H9 (cell line): ENCODE results near the gene TRMT112. TPM values are rescaled to one million over a fixed set of nuclear protein-coding genes. Genes with fewer than 3 reads are reported as not detected.
A peak's percentile ranks its signal among the peaks of the same experiment; 100 is the strongest.

Experiments
- DNase-seq: peaks from one replicate; pipeline ENCODE4 v3.0.0-alpha.2; 2017
- H2AFZ ChIP-seq: one replicate; pipeline ENCODE4 v1.6.1; 2013; ENCODE audit warnings: mild to moderate bottlenecking, low read length, control low read depth, moderate library complexity
- H2AK5ac ChIP-seq: 2 replicates; pipeline ENCODE4 v1.6.1; 2013; ENCODE audit warnings: low read length, control low read depth, mixed read lengths; ENCODE audit not compliant: insufficient read length
- H2BK120ac ChIP-seq: one replicate; pipeline ENCODE4 v1.6.1; 2013; ENCODE audit warnings: low read depth, mild to moderate bottlenecking, low read length, control low read depth, inconsistent platforms; ENCODE audit not compliant: poor library complexity, severe bottlenecking
- H2BK12ac ChIP-seq: 2 replicates; pipeline ENCODE4 v1.6.1; 2013; ENCODE audit warnings: low read length, control low read depth, mixed read lengths, low read depth; ENCODE audit not compliant: insufficient read length
- H2BK15ac ChIP-seq: 2 replicates; pipeline ENCODE4 v1.6.1; 2013; ENCODE audit warnings: low read depth, low read length, control low read depth
- H2BK20ac ChIP-seq: one replicate; pipeline ENCODE4 v1.6.1; 2013; ENCODE audit warnings: low read depth, mild to moderate bottlenecking, low read length, control low read depth, inconsistent platforms; ENCODE audit not compliant: poor library complexity, severe bottlenecking
- H2BK5ac ChIP-seq: 2 replicates; pipeline ENCODE4 v1.6.1; 2013; ENCODE audit warnings: low read length, control low read depth, mixed read lengths; ENCODE audit not compliant: insufficient read length
- H3K14ac ChIP-seq: 2 replicates; pipeline ENCODE4 v1.6.1; 2013; ENCODE audit warnings: low read length, control low read depth; ENCODE audit not compliant: insufficient read depth
- H3K18ac ChIP-seq: 2 replicates; pipeline ENCODE4 v1.6.1; 2013; ENCODE audit warnings: low read depth, mild to moderate bottlenecking, mixed read lengths, low read length, control low read depth; ENCODE audit not compliant: insufficient read length
- H3K23ac ChIP-seq: 2 replicates; pipeline ENCODE4 v1.6.1; 2013; ENCODE audit warnings: low read length, control low read depth, mixed read lengths, low read depth; ENCODE audit not compliant: insufficient read length
- H3K23me2 ChIP-seq: 2 replicates; pipeline ENCODE4 v1.6.1; 2013; ENCODE audit warnings: low read depth, mild to moderate bottlenecking, mixed read lengths, low read length, control low read depth; ENCODE audit not compliant: insufficient read length, poor library complexity, severe bottlenecking
- H3K27ac ChIP-seq: 2 replicates; pipeline ENCODE4 v1.5.1; 2013; ENCODE audit warnings: low read length, control low read depth, mixed read lengths, low read depth; ENCODE audit not compliant: insufficient read length
- H3K27me3 ChIP-seq: 2 replicates; pipeline ENCODE4 v1.6.1; 2013; ENCODE audit warnings: low read length, control low read depth, inconsistent platforms; ENCODE audit not compliant: insufficient read depth
- H3K4ac ChIP-seq: 2 replicates; pipeline ENCODE4 v1.6.1; 2013; ENCODE audit warnings: low read depth, mild to moderate bottlenecking, control low read depth, inconsistent platforms, low read length, moderate library complexity
- H3K4me1 ChIP-seq: 2 replicates; pipeline ENCODE4 v1.6.1; 2013; ENCODE audit warnings: low read length, control low read depth, inconsistent platforms; ENCODE audit not compliant: insufficient read depth
- H3K4me2 ChIP-seq: 2 replicates; pipeline ENCODE4 v1.6.1; 2013; ENCODE audit warnings: low read length, control low read depth, mixed read lengths; ENCODE audit not compliant: insufficient read length, insufficient read depth
- H3K56ac ChIP-seq: 2 replicates; pipeline ENCODE4 v1.6.1; 2013; ENCODE audit warnings: low read depth, mild to moderate bottlenecking, mixed read lengths, low read length, control low read depth; ENCODE audit not compliant: insufficient read length
- H3K79me1 ChIP-seq: 2 replicates; pipeline ENCODE4 v1.6.1; 2013; ENCODE audit warnings: low read depth, mild to moderate bottlenecking, moderate library complexity, low read length, control low read depth, inconsistent platforms; ENCODE audit not compliant: insufficient read depth, poor library complexity, severe bottlenecking
- H3K79me2 ChIP-seq: 2 replicates; pipeline ENCODE4 v1.6.1; 2013; ENCODE audit warnings: low read length, control low read depth, inconsistent platforms; ENCODE audit not compliant: insufficient read depth
- H3K9ac ChIP-seq: 2 replicates; pipeline ENCODE4 v1.6.1; 2013; ENCODE audit warnings: low read length, control low read depth, mixed read lengths; ENCODE audit not compliant: insufficient read length; ENCODE audit errors: extremely low read depth
- H3K9me3 ChIP-seq: one replicate; pipeline ENCODE4 v1.6.1; 2013; ENCODE audit warnings: low read depth, low read length, inconsistent platforms; ENCODE audit not compliant: control insufficient read depth
- H3T11ph ChIP-seq: one replicate; pipeline ENCODE4 v1.6.1; 2013; ENCODE audit warnings: mild to moderate bottlenecking, low read length, control low read depth, inconsistent platforms
- H4K20me1 ChIP-seq: one replicate; pipeline ENCODE4 v1.6.1; 2013; ENCODE audit not compliant: control insufficient read depth, insufficient read length, insufficient read depth
- H4K5ac ChIP-seq: 2 replicates; pipeline ENCODE4 v1.6.1; 2013; ENCODE audit warnings: low read depth, mild to moderate bottlenecking, mixed read lengths, low read length, control low read depth; ENCODE audit not compliant: insufficient read length
- H4K8ac ChIP-seq: replicated peaks from 2 replicates; pipeline ENCODE4 v1.6.1; 2013; ENCODE audit warnings: low read length, control low read depth, mixed read lengths, low read depth; ENCODE audit not compliant: insufficient read length
- H4K91ac ChIP-seq: 2 replicates; pipeline ENCODE4 v1.6.1; 2013; ENCODE audit warnings: low read depth, mild to moderate bottlenecking, moderate library complexity, mixed read lengths, low read length, control low read depth; ENCODE audit not compliant: insufficient read length
- H3K27ac Mint-ChIP-seq, 3 experiments: 2 replicates in 2 of 3; 3 replicates in 1 of 3; pipeline ENCODE4 v1.8.0; 2020 to 2021; ENCODE audit warnings: mixed read lengths in 3 of 3, mild to moderate bottlenecking in 1 of 3, moderate library complexity in 1 of 3
- H3K27me3 Mint-ChIP-seq: 2 replicates; pipeline ENCODE4 v1.8.0; 2021; ENCODE audit warnings: low read depth, mild to moderate bottlenecking, moderate library complexity, mixed read lengths
- H3K36me3 Mint-ChIP-seq, 3 experiments: 2 replicates in 2 of 3; 3 replicates in 1 of 3; pipeline ENCODE4 v1.8.0; 2020 to 2021; ENCODE audit warnings: low read depth in 3 of 3, mixed read lengths in 3 of 3; ENCODE audit not compliant: insufficient read depth in 1 of 3
- H3K4me1 Mint-ChIP-seq, 2 experiments: 2 replicates each; pipeline ENCODE4 v1.8.0; 2020; ENCODE audit warnings: mixed read lengths in 2 of 2
- H3K4me3 Mint-ChIP-seq, 2 experiments: 2 replicates in 1 of 2; 3 replicates in 1 of 2; pipeline ENCODE4 v1.8.0; 2020 to 2021; ENCODE audit warnings: mild to moderate bottlenecking in 2 of 2, mixed read lengths in 2 of 2, moderate library complexity in 1 of 2
- H3K9me3 Mint-ChIP-seq, 2 experiments: 2 replicates in 1 of 2; 3 replicates in 1 of 2; pipeline ENCODE4 v1.8.0; 2020; ENCODE audit warnings: mild to moderate bottlenecking in 2 of 2, mixed read lengths in 2 of 2, moderate library complexity in 1 of 2
- WGBS: extraction: QIAGEN DNeasy Blood & Tissue Kit; methylation state at CpG from one replicate; pipeline ENCODE4 v1.1.7; 2013; ENCODE audit warnings: missing lambda C conversion rate, low lambda C conversion rate, mixed read lengths; ENCODE audit not compliant: insufficient read length; ENCODE audit errors: extremely low coverage; 5-methylcytosine and 5-hydroxymethylcytosine counted together
- total RNA-seq: library from RNA; stranded (reverse); gene quantifications from 2 replicates; pipeline ENCODE4 v1.2.1, GENCODE V29; 2021
- TF ChIP-seq, protein P1 (sequence below): fragments of 200-600 bp; sonication (generic); conservative IDR thresholded peaks from 3 replicates; pipeline ENCODE4 v1.8.0; 2021; ENCODE audit warnings: antibody characterized with exemption, mild to moderate bottlenecking

TRMT112 gene
- total RNA-seq, 1 experiment from 2014 or later: 315 TPM

DNA sequence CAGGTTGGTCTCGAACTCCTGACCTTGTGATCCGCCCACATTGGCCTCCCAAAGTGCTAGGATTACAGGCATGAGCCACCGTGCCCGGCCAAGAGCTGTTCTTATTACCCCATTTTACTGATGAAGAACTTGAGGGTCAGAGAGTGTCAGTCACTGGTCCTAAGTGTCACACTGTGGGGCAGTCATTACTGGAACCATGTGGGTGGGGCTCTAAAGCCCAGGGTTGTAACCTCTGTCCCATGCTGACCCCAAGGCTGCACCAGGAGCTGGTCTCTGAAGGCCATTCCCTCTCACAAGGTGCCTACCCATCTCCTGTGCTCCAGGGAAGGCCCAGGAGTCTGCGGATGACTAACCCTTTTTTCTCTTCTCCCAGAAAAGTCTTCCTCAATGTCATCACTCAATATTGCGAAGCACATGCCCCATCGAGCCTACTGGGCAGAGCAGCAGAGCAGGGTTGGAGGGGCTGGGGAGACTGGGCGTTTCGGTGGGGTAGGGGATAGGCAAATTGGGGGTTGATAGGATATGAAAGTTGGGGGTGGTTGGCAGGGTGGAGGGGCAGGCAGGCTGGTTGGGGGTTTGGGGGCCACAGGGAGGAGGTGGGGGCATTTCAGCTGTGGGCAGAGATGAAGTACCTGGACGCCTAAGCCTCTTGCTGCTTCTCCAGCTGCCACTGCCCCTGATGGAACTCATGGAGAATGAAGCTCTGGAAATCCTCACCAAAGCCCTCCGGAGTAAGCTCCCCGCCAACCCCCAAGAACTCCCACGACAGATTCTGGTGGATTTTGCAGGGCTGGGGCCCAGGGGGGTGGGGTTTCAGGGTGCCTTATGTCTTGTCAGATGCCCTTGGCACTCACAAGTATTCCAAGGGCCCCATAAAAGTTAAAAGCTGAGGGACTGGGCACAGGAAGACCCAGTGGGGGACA is 14.0 kb downstream of the TRMT112 start:
- Histone ChIP-seq H3K4me2 (no peak overlapping the region), H2BK20ac (no peak overlapping the region)
- H3K27me3 Mint-ChIP-seq: peaks cover 53% of the 10 kb centered on the region

More for the DNA sequence above, 14.0 kb downstream of the TRMT112 start:
- Mint-ChIP-seq H3K36me3 (peaks cover 3 to 7% (median 6%) of the 10 kb centered on the region in 3 experiments; a peak in 5 of 7 replicates), H3K27ac (no peak overlapping the region), H3K4me3 (peak overlapping the region in 1 of 2 experiments; percentile 91; a peak in 1 of 5 replicates), H3K4me1 (peaks cover 21 to 22% of the 10 kb centered on the region in 2 experiments), H3K9me3 (peaks cover 0 to under 1% of the 10 kb centered on the region in 2 experiments; a peak in 2 of 5 replicates)
- Histone ChIP-seq H4K20me1 (no peaks in the 10 kb centered on the region), H3K14ac (no peak overlapping the region), H3K18ac (no peak overlapping the region), H2BK5ac (no peak overlapping the region), H4K5ac (no peak overlapping the region), H3K79me2 (peaks cover 3% of the 10 kb centered on the region; the same call in 1 of the 2 replicates), H3K23ac (no peak overlapping the region), H2BK15ac (no peak overlapping the region), H3K79me1 (peaks cover 5% of the 10 kb centered on the region), H3K27me3 (peaks cover 23% of the 10 kb centered on the region), H3K4ac (no peak overlapping the region), H3K9me3 (no peaks in the 10 kb centered on the region), H3K27ac (no peak overlapping the region), H2AFZ (no peak overlapping the region), H3K56ac (no peak overlapping the region), H4K8ac (no peak overlapping the region), H3K23me2 (peaks cover 22% of the 10 kb centered on the region), H3T11ph (no peak overlapping the region), H2AK5ac (no peak overlapping the region), H2BK120ac (no peak overlapping the region), H4K91ac (no peak overlapping the region), H3K9ac (no peak overlapping the region), H2BK12ac (no peak overlapping the region), H3K4me1 (peaks cover 2% of the 10 kb centered on the region; the same call in 1 of the 2 replicates)
- WGBS: no CpG with 5 or more reads among the region's 13 CpGs
- TF ChIP-seq, protein P1, sequence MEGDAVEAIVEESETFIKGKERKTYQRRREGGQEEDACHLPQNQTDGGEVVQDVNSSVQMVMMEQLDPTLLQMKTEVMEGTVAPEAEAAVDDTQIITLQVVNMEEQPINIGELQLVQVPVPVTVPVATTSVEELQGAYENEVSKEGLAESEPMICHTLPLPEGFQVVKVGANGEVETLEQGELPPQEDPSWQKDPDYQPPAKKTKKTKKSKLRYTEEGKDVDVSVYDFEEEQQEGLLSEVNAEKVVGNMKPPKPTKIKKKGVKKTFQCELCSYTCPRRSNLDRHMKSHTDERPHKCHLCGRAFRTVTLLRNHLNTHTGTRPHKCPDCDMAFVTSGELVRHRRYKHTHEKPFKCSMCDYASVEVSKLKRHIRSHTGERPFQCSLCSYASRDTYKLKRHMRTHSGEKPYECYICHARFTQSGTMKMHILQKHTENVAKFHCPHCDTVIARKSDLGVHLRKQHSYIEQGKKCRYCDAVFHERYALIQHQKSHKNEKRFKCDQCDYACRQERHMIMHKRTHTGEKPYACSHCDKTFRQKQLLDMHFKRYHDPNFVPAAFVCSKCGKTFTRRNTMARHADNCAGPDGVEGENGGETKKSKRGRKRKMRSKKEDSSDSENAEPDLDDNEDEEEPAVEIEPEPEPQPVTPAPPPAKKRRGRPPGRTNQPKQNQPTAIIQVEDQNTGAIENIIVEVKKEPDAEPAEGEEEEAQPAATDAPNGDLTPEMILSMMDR: no peak
- no peak for DNase-seq
